ENCODE results near the gene ARMC12. TPM values are rescaled to one million over a fixed set of nuclear protein-coding genes. Genes with fewer than 3 reads are reported as not detected.

ARMC12 gene
- total and polyA plus RNA-seq, 2 of the 13 experiments (the other 11 are each of a cell fraction or from before 2014, with no cell fraction given): 1.3 TPM; not detected in 1

- TF ChIP-seq ZNF782 (CRISPR knock-in tag; IDR thresholded peaks at IDR 0.05; ENCODE audit: borderline replicate concordance): no peak
- TF ChIP-seq ZNF124 (CRISPR knock-in tag; IDR thresholded peaks at IDR 0.05): 0 out of 2 replicates have a peak, but pooled peaks have one; percentile 54
- peak; percentile 84 for TF ChIP-seq TEAD3 (CRISPR knock-in tag; optimal IDR thresholded peaks at IDR 0.05; ENCODE audit: borderline replicate concordance)
- no peak for TF ChIP-seq ZNF710 (CRISPR knock-in tag; IDR thresholded peaks at IDR 0.05; ENCODE audit: borderline replicate concordance)
- no peak for TF ChIP-seq ZNF33B (CRISPR knock-in tag; IDR thresholded peaks at IDR 0.05)
- TF ChIP-seq ZBTB38 (CRISPR knock-in tag; IDR thresholded peaks at IDR 0.05): no peak
- no peak for TF ChIP-seq BHLHE40 (IDR thresholded peaks at IDR 0.05; ENCODE audit: low read length)
- no peak for TF ChIP-seq ZNF263 (CRISPR knock-in tag; IDR thresholded peaks at IDR 0.05)
- TF ChIP-seq KDM6A (CRISPR knock-in tag; IDR thresholded peaks at IDR 0.05; ENCODE audit: low read depth): peak; percentile 70
- TF ChIP-seq ZMYM3 (CRISPR knock-in tag; IDR thresholded peaks at IDR 0.05): 0 out of 2 replicates have a peak, but pooled peaks have one; percentile 33
- no peak for TF ChIP-seq ZNF180 (CRISPR knock-in tag; IDR thresholded peaks at IDR 0.05; ENCODE audit: borderline replicate concordance, low read depth)
- 0 out of 2 replicates have a peak, but pooled peaks have one; percentile 25 for TF ChIP-seq ZNF543 (CRISPR knock-in tag; IDR thresholded peaks at IDR 0.05)
- no peak for TF ChIP-seq ZNF276 (CRISPR knock-in tag; IDR thresholded peaks at IDR 0.05; ENCODE audit: low read depth)
- peak; percentile 48; the same call in 1 of the 2 replicates for TF ChIP-seq ZFX (CRISPR knock-in tag; IDR thresholded peaks at IDR 0.05; ENCODE audit: low read depth)
- no peak for TF ChIP-seq ZNF468 (CRISPR knock-in tag; IDR thresholded peaks at IDR 0.05)
- no peak for TF ChIP-seq ZNF549 (CRISPR knock-in tag; IDR thresholded peaks at IDR 0.05)
- TF ChIP-seq NRL (CRISPR knock-in tag; IDR thresholded peaks at IDR 0.05; ENCODE audit: borderline replicate concordance): no peak
- TF ChIP-seq SMARCC2 (IDR thresholded peaks at IDR 0.05): no peak
- no peak for TF ChIP-seq ZNF792 (CRISPR knock-in tag; IDR thresholded peaks at IDR 0.05)
- TF ChIP-seq ZNF841 (CRISPR knock-in tag; IDR thresholded peaks at IDR 0.05; ENCODE audit: borderline replicate concordance): no peak
- TF ChIP-seq RFXAP (CRISPR knock-in tag; IDR thresholded peaks at IDR 0.05; ENCODE audit: borderline replicate concordance): peak; percentile 62; the same call in 1 of the 2 replicates
- peak; percentile 90 for TF ChIP-seq MEIS1 (CRISPR knock-in tag; IDR thresholded peaks at IDR 0.05; ENCODE audit: borderline replicate concordance)
- no peak for TF ChIP-seq ZNF724P (CRISPR knock-in tag; IDR thresholded peaks at IDR 0.05; ENCODE audit: borderline replicate concordance)
- TF ChIP-seq DNMT3B (CRISPR knock-in tag; conservative IDR thresholded peaks at IDR 0.05): no peak
- peak; percentile 45; the same call in 1 of the 2 replicates for TF ChIP-seq ZFY (CRISPR knock-in tag; IDR thresholded peaks at IDR 0.05)
- no peak for TF ChIP-seq RAD51 (IDR thresholded peaks at IDR 0.05; ENCODE audit: borderline replicate concordance)
- TF ChIP-seq, protein P1, sequence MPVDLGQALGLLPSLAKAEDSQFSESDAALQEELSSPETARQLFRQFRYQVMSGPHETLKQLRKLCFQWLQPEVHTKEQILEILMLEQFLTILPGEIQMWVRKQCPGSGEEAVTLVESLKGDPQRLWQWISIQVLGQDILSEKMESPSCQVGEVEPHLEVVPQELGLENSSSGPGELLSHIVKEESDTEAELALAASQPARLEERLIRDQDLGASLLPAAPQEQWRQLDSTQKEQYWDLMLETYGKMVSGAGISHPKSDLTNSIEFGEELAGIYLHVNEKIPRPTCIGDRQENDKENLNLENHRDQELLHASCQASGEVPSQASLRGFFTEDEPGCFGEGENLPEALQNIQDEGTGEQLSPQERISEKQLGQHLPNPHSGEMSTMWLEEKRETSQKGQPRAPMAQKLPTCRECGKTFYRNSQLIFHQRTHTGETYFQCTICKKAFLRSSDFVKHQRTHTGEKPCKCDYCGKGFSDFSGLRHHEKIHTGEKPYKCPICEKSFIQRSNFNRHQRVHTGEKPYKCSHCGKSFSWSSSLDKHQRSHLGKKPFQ (CRISPR knock-in tag; IDR thresholded peaks at IDR 0.05; ENCODE audit: insufficient replicate concordance): no peak
These were observed 3.1 kb downstream of the ARMC12 start (continued) for GRCh38 chr6:35739645-35740524.

Data from HepG2 (cell line).